HG02840 (cell line): ENCODE measurements around the gene GPHN.

Experiments
- ATAC-seq: cut with Tn5 transposase; IDR thresholded peaks from one replicate; pipeline ENCODE4 v1.9.1; 2021; ENCODE audit warnings: mild to moderate bottlenecking, moderate library complexity, moderate number of reproducible peaks; ENCODE audit not compliant: unreplicated experiment, low FRiP score

Gene GPHN

GRCh38 chr14:66910311-66910840 is 402.4 kb downstream of the GPHN start:
- ATAC-seq: no peak

GRCh38 chr14:66916421-66916820 is 408.5 kb downstream of the GPHN start:
- ATAC-seq: no peak

- no peak for ATAC-seq
Measured at GRCh38 chr14:66918527-66918926, 410.6 kb downstream of the GPHN start.

GRCh38 chr14:66920196-66920595 is 412.2 kb downstream of the GPHN start:
- ATAC-seq: no peak

GRCh38 chr14:66923251-66923650 is 415.3 kb downstream of the GPHN start:
- ATAC-seq: no peak

- no peak for ATAC-seq
Measured at GRCh38 chr14:66939409-66939808, 431.5 kb downstream of the GPHN start.

- ATAC-seq: no peak
Measured at GRCh38 chr14:66944872-66945271, 436.9 kb downstream of the GPHN start.

- no peak for ATAC-seq
Measured at GRCh38 chr14:66955159-66955558, 447.2 kb downstream of the GPHN start.

GRCh38 chr14:66959437-66960050 is 451.6 kb downstream of the GPHN start:
- ATAC-seq: no peak

GRCh38 chr14:66965831-66966230 is 457.9 kb downstream of the GPHN start:
- no peak for ATAC-seq

GRCh38 chr14:66972469-66972868 is 464.5 kb downstream of the GPHN start:
- no peak for ATAC-seq

- ATAC-seq: no peak
Measured at GRCh38 chr14:66974397-66975025, 466.6 kb downstream of the GPHN start.

- ATAC-seq: no peak
Measured at GRCh38 chr14:66975251-66975650, 467.3 kb downstream of the GPHN start.

- no peak for ATAC-seq
Measured at GRCh38 chr14:66979101-66979974, 471.4 kb downstream of the GPHN start.

GRCh38 chr14:66982247-66982646 is 474.3 kb downstream of the GPHN start:
- no peak for ATAC-seq

- ATAC-seq: no peak
Measured at GRCh38 chr14:66992776-66993175, 484.8 kb downstream of the GPHN start.

GRCh38 chr14:66993512-66993911 is 485.6 kb downstream of the GPHN start:
- no peak for ATAC-seq

GRCh38 chr14:66998013-66998412 is 490.1 kb downstream of the GPHN start:
- no peak for ATAC-seq

GRCh38 chr14:66999978-67000377 is 492.0 kb downstream of the GPHN start:
- no peak for ATAC-seq

GRCh38 chr14:67002994-67003753 is 495.2 kb downstream of the GPHN start:
- ATAC-seq: no peak

- no peak for ATAC-seq
Measured at GRCh38 chr14:67004521-67004920, 496.6 kb downstream of the GPHN start.
